Activated CD8-positive, alpha-beta T cell treated with anti-CD3 and anti-CD28 coated beads for 36 hours (primary cell): ENCODE data around the gene EVC2. TPM values are rescaled to one million over a fixed set of nuclear protein-coding genes. Genes with fewer than 3 reads are reported as not detected.

ENCODE experiments used
- ATAC-seq: fragments of 200-7000 bp; cut with Tn5 transposase; one replicate; pipeline ENCODE4 v1.10.0; 2021; ENCODE audit warnings: mild to moderate bottlenecking, moderate library complexity
- CTCF ChIA-PET: fragments of 350-600 bp; sonication (Branson Sonifier 250); formaldehyde crosslinking; loops from one replicate; lab custom pipeline; 2021; ENCODE audit warnings: antibody characterized with exemption; lab: Charles Lee
- POLR2A ChIA-PET: fragments of 350-600 bp; sonication (Branson Sonifier 250); formaldehyde crosslinking; loops from one replicate; lab custom pipeline; 2021; ENCODE audit warnings: antibody characterized with exemption; lab: Charles Lee
- DNase-seq: peaks from one replicate; pipeline ENCODE4 v3.0.0-alpha.2; 2020
- H3K27ac Mint-ChIP-seq: one replicate; pipeline ENCODE4 v1.8.0; 2021; ENCODE audit warnings: mild to moderate bottlenecking, mixed read lengths
- H3K27me3 Mint-ChIP-seq: one replicate; pipeline ENCODE4 v1.8.0; 2021; ENCODE audit warnings: mixed read lengths
- H3K36me3 Mint-ChIP-seq: one replicate; pipeline ENCODE4 v1.8.0; 2021; ENCODE audit warnings: low read depth, mixed read lengths
- H3K4me1 Mint-ChIP-seq: one replicate; pipeline ENCODE4 v1.8.0; 2021; ENCODE audit warnings: low read depth, mixed read lengths
- H3K4me3 Mint-ChIP-seq: one replicate; pipeline ENCODE4 v1.8.0; 2021; ENCODE audit warnings: mild to moderate bottlenecking, moderate library complexity, mixed read lengths
- H3K9me3 Mint-ChIP-seq: one replicate; pipeline ENCODE4 v1.8.0; 2021; ENCODE audit warnings: mixed read lengths
- CTCF ChIP-seq: fragments of 200-600 bp; IDR thresholded peaks from one replicate; pipeline ENCODE4 v1.8.0; 2022; ENCODE audit warnings: antibody characterized with exemption, mild to moderate bottlenecking
- intact Hi-C: fragments of 100-400 bp; cut with micrococcal nuclease; formaldehyde crosslinking; loops from one replicate; pipeline ENCODE4 v1.10.0; 2022
- total RNA-seq, 2 experiments: library from RNA; stranded (reverse); gene quantifications; one replicate each; pipeline ENCODE4 v1.2.3, GENCODE V29; 2021

Gene EVC2
- total RNA-seq, 2 experiments from 2014 or later = 0.83 to 1.3 TPM

- Mint-ChIP-seq H3K9me3 (peaks cover 4% of the 10 kb centered on the region), H3K27me3 (peaks cover 2% of the 10 kb centered on the region), H3K4me3 (no peak overlapping the region), H3K36me3 (no peaks in the 10 kb centered on the region), H3K4me1 (no peaks in the 10 kb centered on the region), H3K27ac (no peak overlapping the region)
- ChIA-PET CTCF (no interaction called here), POLR2A (no interaction called here)
- DNase-seq (no peak), ATAC-seq (no peak)
- intact Hi-C loops = no loop called here
- no peak for TF ChIP-seq CTCF
Measured at GRCh38 chr4:5700459-5700858, 7.9 kb downstream of the EVC2 start.

GRCh38 chr4:5696341-5696740 is 12.0 kb downstream of the EVC2 start:
- ChIA-PET POLR2A (no interaction called here), CTCF (no interaction called here)
- TF ChIP-seq CTCF = no peak
- Mint-ChIP-seq H3K27ac (no peak overlapping the region), H3K36me3 (no peaks in the 10 kb centered on the region), H3K9me3 (no peaks in the 10 kb centered on the region), H3K4me1 (no peaks in the 10 kb centered on the region), H3K4me3 (no peak overlapping the region), H3K27me3 (peaks cover 2% of the 10 kb centered on the region)
- no peak for ATAC-seq
- intact Hi-C loops = no loop called here
- DNase-seq = no peak

GRCh38 chr4:5693871-5694270 is 14.5 kb downstream of the EVC2 start:
- no peaks in the 10 kb centered on the region for H3K9me3 Mint-ChIP-seq
- H3K27ac Mint-ChIP-seq = no peak overlapping the region
- no peaks in the 10 kb centered on the region for H3K36me3 Mint-ChIP-seq
- H3K27me3 Mint-ChIP-seq = no peaks in the 10 kb centered on the region
- no peak overlapping the region for H3K4me3 Mint-ChIP-seq
- TF ChIP-seq CTCF = no peak
- ChIA-PET CTCF (no interaction called here), POLR2A (no interaction called here)
- ATAC-seq (no peak), DNase-seq (no peak)
- intact Hi-C loops = no loop called here
- H3K4me1 Mint-ChIP-seq = no peaks in the 10 kb centered on the region

- Mint-ChIP-seq H3K36me3 (no peaks in the 10 kb centered on the region), H3K4me1 (no peaks in the 10 kb centered on the region), H3K27me3 (no peaks in the 10 kb centered on the region), H3K27ac (no peak overlapping the region), H3K9me3 (no peaks in the 10 kb centered on the region), H3K4me3 (no peak overlapping the region)
- intact Hi-C loops = no loop called here
- POLR2A ChIA-PET = no interaction called here
- DNase-seq (no peak), ATAC-seq (no peak)
- TF ChIP-seq CTCF = no peak
- CTCF ChIA-PET = no interaction called here
Measured at GRCh38 chr4:5691491-5692132, 16.7 kb downstream of the EVC2 start.

GRCh38 chr4:5689065-5689464 is 19.3 kb downstream of the EVC2 start:
- ATAC-seq (no peak), DNase-seq (no peak)
- Mint-ChIP-seq H3K4me3 (no peak overlapping the region), H3K4me1 (no peaks in the 10 kb centered on the region), H3K9me3 (no peaks in the 10 kb centered on the region), H3K27me3 (no peaks in the 10 kb centered on the region), H3K27ac (no peak overlapping the region), H3K36me3 (no peaks in the 10 kb centered on the region)
- ChIA-PET POLR2A (no interaction called here), CTCF (no interaction called here)
- intact Hi-C loops = no loop called here
- no peak for TF ChIP-seq CTCF
